Stomach (tissue), 4 donors: ENCODE measurements around the gene RAB31.

Source experiments
- CTCF ChIP-seq, 7 experiments: fragments of 450-650 bp in 4 of 7; fragments of 200-600 bp in 3 of 7; sonication (generic) in 3 of 7; IDR thresholded peaks; one replicate each; pipeline ENCODE4 v1.5.1; 2016 to 2019; ENCODE audit warnings: antibody characterized with exemption in 7 of 7, control low read depth in 2 of 7, mild to moderate bottlenecking in 1 of 7
- EP300 ChIP-seq: sonication (generic); formaldehyde crosslinking; IDR thresholded peaks from one replicate; pipeline ENCODE4 v1.6.1; 2017; ENCODE audit warnings: antibody characterized with exemption
- POLR2A ChIP-seq, 4 donors: fragments of 450-650 bp; IDR thresholded peaks; one replicate each; pipeline ENCODE4 v1.6.1; 2016; ENCODE audit warnings: antibody characterized with exemption in 4 of 4, control low read depth in 2 of 4, mild to moderate bottlenecking in 1 of 4, moderate library complexity in 1 of 4

GRCh38 chr18:9694174-9694573 lies 13.9 kb upstream of the RAB31 start:
- no peak for TF ChIP-seq EP300
- no peak for TF ChIP-seq CTCF (IDR thresholded peaks at IDR 0.05)
- TF ChIP-seq POLR2A (IDR thresholded peaks at IDR 0.05): no peak
